COLO829 (cell line): ENCODE data around the gene ZC3H18.
A peak's percentile ranks its signal among the peaks of the same experiment; 100 is the strongest.

Experiments used
- DNase-seq: peaks from one replicate; pipeline ENCODE4 v3.0.0; 2012; ENCODE audit warnings: low spot score

Gene ZC3H18

DNA sequence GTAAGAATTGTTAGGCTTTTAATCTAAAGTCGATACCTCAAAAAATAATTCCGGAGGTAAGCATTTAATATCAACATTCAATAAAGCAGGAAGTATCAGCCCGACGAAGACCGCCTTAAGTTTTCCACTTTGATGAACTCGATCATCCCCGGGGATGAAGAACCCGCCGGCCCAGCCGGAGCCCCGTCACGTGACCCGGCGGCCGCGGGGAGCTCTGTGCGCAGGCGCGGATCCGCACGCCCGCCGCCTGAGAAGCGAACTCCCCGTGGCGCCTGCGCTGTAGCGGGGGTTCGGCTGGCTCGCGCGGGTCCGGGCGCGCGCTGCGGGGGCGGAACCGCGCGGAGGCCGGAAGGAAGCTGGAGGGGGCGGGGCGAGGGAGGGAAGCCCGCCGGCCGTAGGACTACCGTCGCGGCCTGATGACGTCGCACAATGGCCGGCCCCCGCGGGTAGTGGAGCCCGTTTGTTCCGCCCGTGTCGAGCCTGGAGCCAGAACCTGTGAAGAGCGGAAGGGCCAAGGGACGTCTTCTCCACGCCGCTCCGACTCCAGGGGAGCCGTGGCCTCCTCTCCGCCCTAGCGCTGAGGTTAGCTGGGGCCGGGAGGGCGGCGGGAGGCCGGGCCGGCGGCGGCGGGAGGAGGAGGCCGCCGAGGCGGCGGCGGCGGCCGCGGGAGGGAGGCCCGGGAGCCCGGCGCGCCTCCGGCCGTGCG lies at the start of gene ZC3H18:
ZC3H18 (plus strand) TSS at position 419 of the 706 bp plus-strand sequence. CDS start 6,721 bp downstream, outside the sequence.
- DNase-seq: peak; percentile 86

GRCh38 chr16:88521674-88522073 lies 48.5 kb upstream of the ZC3H18 start:
- no peak for DNase-seq

- peak; percentile 18 for DNase-seq
Measured at GRCh38 chr16:88522276-88522949, 47.8 kb upstream of the ZC3H18 start.

- no peak for DNase-seq
Measured at GRCh38 chr16:88523309-88524161, 46.7 kb upstream of the ZC3H18 start.

DNA sequence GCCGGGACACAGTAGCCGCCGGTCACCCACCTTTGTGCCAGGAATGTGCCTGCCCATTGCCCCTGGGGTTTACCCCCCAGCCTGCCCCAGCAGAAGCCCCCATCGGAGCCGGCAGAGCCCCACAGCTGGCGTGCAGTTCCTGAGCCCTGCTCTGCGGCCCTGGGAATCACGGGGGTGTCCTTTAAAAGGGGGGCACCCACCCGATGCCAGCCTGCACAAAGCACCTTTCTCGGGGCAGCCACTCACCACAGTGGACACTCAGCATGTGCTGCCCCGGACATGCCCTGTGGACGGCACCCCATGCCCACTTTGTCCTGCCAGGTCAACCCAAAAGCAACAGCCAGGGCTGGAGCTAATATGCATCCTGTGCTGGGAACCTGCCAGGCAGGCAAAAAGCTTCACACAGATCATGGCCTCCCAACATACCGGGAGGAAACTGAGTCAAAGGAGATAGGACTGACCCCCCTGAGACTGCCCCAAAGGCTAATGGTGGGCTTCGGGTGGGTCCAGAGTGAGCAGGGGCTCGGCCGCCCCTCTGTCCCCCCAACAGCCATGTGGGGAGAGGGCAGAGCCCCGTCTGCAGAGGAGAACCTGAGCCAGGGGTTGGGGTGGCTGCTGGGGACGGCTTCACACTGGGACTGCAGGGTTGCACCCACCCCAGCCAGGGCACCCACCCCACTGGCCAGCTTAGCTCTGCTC lies 45.8 kb upstream of the ZC3H18 start:
- no peak for DNase-seq

GRCh38 chr16:88524973-88525662 lies 45.1 kb upstream of the ZC3H18 start:
- no peak for DNase-seq

GRCh38 chr16:88525663-88525990 lies 44.6 kb upstream of the ZC3H18 start:
- no peak for DNase-seq

- no peak for DNase-seq
Measured at GRCh38 chr16:88526008-88526905, 43.9 kb upstream of the ZC3H18 start.

GRCh38 chr16:88526906-88527185 lies 43.4 kb upstream of the ZC3H18 start:
- DNase-seq: no peak

DNA sequence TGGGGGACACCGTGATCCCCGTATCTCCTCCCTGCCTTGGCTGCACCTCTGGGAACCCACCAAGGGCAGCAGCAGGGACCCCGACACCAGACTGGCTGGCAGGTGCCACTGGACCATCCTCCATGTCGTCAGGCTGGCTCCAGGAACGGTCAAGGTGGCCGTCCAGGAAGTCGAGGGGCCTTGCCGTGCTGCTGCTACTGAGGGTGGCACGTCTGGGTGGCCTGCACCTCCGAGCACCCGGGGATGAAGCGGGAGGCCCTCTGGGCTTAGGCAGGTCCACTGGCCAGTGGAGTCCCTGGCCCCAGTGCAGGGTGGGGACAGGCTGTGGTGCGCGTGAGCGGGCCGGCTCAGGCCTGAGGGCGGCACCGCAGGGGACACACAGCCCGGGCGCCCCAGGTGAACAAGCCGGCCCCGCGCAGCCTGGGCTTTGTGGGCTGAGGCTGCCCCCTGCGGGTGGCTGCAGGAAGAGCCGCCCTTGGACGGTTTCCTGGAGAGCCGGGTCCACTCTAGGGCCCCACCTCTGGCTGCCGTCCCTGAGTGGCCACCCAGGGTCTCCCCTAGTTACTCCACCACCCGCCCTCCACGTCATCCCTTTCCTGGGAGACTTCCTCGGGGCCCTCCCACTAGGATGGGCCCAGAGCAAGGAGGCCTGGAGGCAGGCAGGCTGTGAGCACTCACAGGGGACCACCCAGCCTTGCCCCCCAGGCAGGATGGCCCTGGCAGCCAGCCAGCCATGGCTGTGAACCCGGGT lies 42.8 kb upstream of the ZC3H18 start:
- peak; percentile 10 for DNase-seq

- no peak for DNase-seq
Measured at GRCh38 chr16:88527937-88528743, 42.1 kb upstream of the ZC3H18 start.

GRCh38 chr16:88528902-88529318 lies 41.3 kb upstream of the ZC3H18 start:
- DNase-seq: no peak

DNA sequence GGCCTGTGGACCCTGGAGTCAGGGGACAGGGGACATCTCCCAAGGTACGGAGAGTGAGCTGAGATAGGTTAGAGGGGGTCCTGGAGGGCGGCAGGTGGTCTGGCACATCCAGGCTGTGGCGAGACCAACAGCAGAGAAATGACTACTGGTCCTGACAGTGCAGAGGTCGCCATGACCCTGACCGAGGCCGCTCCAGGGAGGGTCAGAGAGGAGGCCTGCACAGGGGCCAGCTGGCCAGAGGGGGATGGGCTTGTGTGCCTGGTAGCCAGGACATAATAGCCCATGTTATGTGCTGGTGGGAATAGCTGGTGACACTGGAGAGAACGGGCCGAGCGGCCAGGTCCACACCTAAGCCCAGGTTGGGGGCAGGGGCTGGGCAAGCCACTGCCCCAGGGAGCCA lies 40.6 kb upstream of the ZC3H18 start:
- DNase-seq: no peak

GRCh38 chr16:88530051-88530857 lies 39.9 kb upstream of the ZC3H18 start:
- no peak for DNase-seq

DNA sequence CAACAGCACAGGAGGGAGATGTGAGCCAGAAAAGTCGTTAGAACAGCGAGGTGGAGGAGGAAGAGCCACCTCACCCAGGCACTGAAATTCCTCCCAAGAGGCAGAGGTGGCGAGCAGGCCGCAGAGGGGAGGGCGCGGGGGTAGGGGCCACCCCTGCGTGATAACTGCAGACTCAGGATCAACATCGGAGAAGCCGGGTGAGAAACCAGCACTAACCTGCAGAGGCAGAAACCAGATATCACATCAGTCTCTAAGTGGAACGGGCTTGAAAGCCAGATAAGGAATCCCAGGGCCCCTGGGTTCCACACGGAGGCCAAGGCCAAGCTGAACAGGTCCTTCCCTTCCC lies 39.4 kb upstream of the ZC3H18 start:
- DNase-seq: no peak

GRCh38 chr16:88531346-88531745 lies 38.9 kb upstream of the ZC3H18 start:
- DNase-seq: no peak

DNA sequence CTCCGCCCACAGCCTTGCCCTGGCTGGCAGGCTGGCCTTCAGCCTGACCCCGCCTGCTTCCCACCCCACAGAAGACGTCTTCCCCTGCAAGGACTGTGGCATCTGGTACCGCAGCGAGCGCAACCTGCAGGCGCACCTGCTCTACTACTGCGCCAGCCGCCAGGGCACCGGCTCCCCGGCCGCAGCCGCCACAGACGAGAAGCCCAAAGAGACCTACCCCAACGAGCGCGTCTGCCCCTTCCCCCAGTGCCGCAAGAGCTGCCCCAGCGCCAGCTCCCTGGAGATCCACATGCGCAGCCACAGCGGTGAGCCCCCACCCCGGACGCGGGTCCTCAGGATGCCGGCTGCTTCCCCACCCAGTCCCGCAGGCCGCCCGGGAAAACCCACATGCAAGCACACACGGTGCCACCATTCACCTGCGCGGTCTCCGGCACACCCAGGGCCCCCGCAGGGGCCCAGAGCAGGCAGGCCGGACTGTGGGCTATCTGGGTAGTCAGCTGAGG lies 38.2 kb upstream of the ZC3H18 start:
- DNase-seq: no peak
